ENCODE data around the gene LNPK.
"Not testable (repeated sequence)": the region's sequence is repeated elsewhere in the genome, so short reads cannot be mapped to it uniquely, and the experiment has no call there.

Gene LNPK

GRCh38 chr2:176001916-176002687 lies at the start of gene LNPK:
TSS of gene LNPK (minus strand) at chr2:176002267. CDS start at chr2:175995584, 6,683 bp downstream.
- peak; percentile 95 for DNase-seq

DNA sequence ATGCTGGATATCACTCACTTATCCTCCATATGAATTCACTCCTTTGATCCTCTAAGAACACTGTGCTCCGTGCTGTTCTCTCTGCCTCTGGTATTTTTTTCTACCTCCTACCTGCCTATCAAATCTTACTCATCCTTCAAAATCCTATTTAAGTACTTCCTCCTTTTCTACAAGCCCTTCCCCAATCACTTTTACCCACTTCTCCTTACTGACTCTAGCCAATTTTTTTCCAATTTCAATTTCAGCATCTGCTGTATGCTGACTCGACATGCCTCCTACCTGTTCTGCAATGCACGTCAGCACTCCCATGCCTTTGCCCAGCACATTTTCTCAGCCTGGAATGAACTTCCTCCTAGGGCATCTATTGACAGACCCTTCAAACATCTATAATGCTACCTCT lies 37.3 kb upstream of the LNPK start:
- no peak for DNase-seq

DNA sequence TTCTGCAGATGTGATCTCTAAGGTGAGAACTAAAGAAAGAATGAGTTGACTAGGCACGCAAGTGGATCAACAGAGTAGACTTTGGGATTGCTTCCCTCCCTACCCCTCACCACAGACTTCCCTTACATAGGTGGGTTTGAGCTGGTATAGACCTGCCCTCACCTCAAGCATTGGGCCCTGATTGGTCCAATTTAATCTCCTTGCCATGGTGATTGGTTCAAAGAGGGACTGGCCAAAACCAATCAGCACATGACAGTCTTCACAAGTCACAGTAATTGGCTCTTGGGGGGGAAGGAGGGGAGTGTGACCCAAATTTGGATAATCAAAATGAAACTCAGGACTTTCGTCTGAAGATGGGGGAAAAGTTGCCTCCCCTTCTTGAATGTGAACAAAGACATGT lies 36.6 kb upstream of the LNPK start:
- no peak for DNase-seq

GRCh38 chr2:176035013-176035691 lies 33.1 kb upstream of the LNPK start:
- no peak for DNase-seq

GRCh38 chr2:176027806-176028205 lies 25.7 kb upstream of the LNPK start:
- DNase-seq = no peak

GRCh38 chr2:176025932-176026331 lies 23.9 kb upstream of the LNPK start:
- DNase-seq = no peak

GRCh38 chr2:176024083-176024482 lies 22.0 kb upstream of the LNPK start:
- DNase-seq = no peak

DNA sequence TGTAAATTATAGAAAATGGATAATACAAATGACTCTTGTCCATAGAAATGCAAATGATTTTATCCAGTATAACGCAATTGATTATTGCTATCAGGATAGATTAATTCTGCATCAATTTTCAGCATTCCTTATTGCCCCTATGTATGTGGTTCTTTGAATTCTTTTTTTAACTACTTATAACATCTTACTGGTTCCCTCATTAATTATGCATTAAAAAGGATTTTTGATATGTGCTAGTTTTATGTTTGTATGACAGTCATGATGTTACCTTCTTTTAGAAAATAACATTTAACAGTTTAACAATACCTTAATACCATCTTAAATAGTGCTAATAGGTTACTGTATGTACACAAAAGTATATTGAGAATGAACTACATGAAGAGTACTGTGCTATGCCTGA lies 20.0 kb upstream of the LNPK start:
- no peak for DNase-seq

DNA sequence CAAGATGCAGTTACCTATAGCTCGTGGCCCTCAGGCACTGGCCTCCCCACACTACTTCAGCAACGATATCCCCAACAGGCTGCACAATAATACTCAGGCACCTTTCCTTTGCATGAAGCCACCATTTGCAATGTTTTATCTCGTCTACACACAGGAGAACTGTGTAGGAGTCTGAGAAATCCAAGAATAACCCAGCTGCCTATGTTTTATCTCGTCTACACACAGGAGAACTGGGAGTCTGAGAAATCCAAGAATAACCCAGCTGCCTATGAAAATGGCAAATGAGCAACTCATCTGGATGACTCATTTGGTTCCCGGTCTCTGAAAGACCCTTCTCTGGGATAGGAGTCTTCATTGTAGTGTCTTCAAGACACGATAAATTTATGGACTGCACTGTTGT lies 18.3 kb upstream of the LNPK start:
- no peak for DNase-seq

GRCh38 chr2:176018708-176019107 lies 16.6 kb upstream of the LNPK start:
- DNase-seq = no peak

DNA sequence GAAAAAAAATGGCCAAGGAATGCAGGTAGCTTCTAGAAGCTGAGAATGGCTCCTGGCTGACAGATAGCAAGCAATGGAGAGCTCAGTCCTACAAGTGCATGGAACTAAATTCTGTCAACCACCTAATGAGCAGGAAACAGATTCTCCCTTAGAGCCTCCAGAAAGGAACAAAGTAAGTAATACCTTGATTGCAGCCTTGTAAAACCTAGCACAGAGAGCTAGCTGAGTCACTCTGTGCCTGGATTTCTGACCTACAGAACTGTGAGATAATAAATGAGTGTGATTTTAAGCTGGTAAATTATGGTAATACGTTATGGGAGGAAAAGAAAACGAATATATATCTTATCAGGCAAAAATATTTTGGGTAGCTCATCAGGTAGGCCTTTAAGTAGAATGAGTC lies 7.4 kb upstream of the LNPK start:
- no peak for DNase-seq

DNA sequence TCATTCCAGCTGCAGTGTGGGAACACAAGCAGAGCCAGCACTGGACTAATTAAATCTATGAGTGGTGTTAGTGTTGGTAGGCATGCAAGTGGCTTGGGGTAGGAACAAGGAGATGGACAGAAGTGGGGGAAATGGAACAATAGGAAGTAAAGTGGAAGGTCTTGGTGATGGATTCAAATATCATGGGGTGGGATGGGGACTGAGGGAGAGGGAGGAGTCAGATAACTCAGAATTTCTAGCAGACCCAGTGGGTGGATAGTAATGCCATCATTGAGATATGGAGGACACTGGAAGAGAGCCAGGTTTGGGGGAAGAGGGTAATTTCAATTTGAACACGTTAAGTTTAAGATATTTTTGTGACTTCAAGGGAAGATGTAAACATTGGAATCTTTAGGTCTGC lies 2.9 kb upstream of the LNPK start:
- DNase-seq = no peak

GRCh38 chr2:176003958-176004357 lies 1.9 kb upstream of the LNPK start:
- no peak for DNase-seq

GRCh38 chr2:176002688-176003210 lies 682 bp upstream of the LNPK start:
- DNase-seq = no peak

GRCh38 chr2:176001281-176001915 lies 669 bp downstream of the LNPK start:
- peak; percentile 75 for DNase-seq

DNA sequence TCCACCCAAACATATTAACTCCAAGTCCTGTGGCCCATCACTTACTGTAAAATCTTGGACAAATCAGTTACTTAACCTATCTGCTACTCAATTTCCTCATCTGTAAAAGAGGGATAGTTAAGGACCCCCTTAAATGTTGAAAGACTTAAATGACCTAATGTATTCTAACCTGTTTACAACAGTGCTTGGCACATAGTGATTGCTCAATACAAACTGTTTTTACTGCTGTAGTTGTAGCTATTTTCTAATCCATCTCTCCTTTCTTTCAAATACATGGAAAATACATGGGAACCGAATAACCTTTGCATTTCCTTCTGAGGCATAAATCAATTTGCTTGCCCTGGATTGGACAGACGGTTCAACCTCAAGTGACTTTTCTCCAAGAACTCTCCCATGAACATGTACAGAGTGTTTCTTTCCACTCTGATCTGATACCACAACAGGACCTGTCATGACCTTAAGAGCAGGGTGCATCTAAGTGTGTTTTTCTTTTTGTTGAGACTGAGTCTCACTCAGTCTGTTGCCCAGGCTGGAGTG lies 2.7 kb downstream of the LNPK start:
- DNase-seq = no peak

DNA sequence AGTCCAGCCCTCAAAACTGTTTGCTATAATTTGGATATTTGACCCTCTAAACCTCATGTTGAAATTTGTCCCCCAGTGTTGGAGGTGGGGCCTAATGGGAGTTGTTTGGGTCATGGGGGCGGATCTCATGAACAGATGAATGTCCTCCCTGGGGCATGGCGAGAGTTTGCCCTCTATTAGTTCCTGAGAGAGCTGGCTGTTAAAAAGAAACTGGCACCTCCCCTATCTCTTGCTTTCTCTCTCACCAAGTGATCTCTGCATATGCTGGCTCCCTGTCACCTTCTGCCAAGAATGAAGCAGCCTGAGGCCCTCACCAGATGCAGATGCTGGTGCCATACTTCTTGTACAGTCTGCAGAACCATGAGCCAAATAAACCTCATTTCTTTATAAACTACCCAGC lies 12.0 kb downstream of the LNPK start:
- no peak for DNase-seq

DNA sequence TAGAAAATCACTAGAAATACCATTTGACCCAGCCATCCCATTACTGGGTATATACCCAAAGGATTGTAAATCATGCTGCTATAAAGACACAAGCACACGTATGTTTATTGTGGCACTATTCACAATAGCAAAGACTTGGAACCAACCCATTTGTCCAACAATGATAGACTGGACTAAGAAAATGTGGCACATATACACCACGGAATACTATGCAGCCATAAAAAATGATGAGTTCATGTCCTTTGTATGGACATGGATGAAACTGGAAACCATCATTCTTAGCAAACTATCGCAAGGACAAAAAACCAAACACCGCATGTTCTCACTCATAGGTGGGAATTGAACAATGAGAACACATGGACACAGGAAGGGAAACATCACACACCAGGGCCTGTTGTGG lies 14.9 kb downstream of the LNPK start:
- DNase-seq = not testable (repeated sequence)

GRCh38 chr2:175984846-175985245 lies 17.2 kb downstream of the LNPK start:
- DNase-seq = no peak

GRCh38 chr2:175981551-175981950 lies 20.5 kb downstream of the LNPK start:
- DNase-seq = no peak

DNA sequence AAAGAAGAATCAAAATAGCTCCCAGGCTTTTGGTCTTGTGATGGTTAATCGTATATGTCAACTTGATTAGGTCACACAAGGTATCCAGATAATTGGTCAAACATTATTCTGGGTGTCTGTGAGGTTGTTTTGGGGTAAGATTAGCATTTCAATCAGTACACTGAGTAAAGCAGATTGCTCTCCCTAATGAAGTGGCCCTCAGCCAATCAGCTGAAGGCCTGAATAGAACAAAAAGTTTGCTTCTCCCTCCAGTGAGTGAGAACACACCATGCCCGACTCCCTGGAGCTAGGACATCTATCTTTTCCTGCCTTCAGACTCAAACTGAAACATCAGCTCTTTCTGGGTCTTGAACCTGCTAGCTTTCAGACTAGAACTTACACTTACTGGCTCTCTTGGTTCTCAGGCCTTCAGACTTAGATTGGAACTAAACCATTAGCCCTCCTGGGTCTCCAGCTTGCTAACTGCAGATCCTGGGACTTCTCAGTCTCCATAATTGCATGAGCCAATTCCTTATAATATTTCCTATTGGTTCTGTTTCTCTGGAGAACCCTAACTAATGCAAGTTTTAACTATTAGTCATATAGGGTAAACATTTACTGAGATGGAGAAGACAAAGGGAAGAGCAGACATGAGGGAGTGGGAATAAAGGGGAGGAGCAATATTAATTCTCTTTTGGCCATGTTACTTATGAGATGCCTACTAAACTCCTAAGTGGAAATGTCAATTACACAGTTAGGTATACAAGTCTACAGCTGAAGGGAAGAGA lies 25.5 kb downstream of the LNPK start:
- DNase-seq = no peak

DNA sequence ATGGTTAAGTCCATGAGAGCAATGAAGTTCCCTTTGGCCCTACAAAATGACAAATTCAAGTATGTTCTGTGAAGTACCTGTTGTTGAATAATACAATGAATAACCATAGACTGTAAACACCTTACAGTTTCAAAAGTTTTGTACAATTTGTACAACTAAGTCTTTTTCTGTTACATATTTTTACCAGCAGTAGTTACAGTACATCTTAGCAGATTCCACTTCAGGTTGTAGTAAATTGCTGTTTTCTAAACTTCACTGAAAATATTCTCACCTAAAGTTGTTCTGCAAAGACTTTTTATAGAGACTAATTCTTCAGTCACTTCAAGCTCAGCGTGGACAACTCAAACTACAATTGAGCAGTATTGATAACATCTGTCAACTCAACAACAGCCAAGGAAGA lies 28.7 kb downstream of the LNPK start:
- DNase-seq = no peak

DNA sequence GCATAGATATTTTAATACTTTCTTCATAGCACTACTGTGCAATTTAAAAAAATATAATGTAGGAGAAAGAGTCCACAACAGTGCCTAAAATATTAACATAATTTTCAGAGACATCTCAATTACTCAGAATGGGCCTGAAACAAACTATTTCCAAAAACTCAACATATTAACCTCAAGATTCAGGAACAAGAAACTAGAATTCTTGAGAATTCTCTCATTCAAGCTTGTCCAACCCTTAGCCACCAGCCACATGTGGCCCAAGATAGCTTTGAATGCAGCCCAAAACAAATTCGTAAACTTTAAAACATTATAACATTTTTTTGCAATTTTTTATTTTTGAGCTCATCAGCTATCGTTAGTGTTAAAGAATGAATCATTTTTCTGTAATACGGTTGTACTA lies 35.2 kb downstream of the LNPK start:
- DNase-seq = no peak
